HG03060 (cell line): ENCODE measurements around the gene TMIGD2.
"Not testable (repeated sequence)": the region's sequence is repeated elsewhere in the genome, so short reads cannot be mapped to it uniquely, and the experiment has no call there.

Source experiments
- ATAC-seq: cut with Tn5 transposase; IDR thresholded peaks from one replicate; pipeline ENCODE4 v1.9.1; 2021; ENCODE audit warnings: low read depth, moderate number of reproducible peaks; ENCODE audit not compliant: unreplicated experiment

The TMIGD2 gene, protein sequence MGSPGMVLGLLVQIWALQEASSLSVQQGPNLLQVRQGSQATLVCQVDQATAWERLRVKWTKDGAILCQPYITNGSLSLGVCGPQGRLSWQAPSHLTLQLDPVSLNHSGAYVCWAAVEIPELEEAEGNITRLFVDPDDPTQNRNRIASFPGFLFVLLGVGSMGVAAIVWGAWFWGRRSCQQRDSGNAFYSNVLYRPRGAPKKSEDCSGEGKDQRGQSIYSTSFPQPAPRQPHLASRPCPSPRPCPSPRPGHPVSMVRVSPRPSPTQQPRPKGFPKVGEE

DNA sequence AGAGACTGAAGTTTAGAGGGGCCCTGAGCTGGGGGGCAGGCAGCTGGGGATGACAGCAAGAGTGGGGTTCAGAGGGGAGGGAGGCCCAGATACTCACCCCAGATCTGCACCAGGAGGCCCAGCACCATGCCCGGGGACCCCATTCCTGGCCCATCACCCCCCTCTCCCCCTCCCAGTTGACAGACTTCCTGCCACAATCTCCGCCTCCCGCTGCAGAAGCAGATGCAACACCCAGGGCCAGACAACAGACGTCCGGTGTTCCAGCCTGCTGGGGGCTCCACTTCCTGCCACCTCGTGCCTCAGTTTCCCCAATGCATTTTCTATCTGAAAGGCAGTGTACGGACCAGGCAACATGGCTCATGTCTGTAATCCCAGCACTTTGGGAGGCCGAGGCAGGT lies at the start of gene TMIGD2:
TSS of gene TMIGD2 (minus strand) at position 147 of the 398 bp plus-strand sequence. CDS start at position 143, 4 bp downstream.
- ATAC-seq = no peak

DNA sequence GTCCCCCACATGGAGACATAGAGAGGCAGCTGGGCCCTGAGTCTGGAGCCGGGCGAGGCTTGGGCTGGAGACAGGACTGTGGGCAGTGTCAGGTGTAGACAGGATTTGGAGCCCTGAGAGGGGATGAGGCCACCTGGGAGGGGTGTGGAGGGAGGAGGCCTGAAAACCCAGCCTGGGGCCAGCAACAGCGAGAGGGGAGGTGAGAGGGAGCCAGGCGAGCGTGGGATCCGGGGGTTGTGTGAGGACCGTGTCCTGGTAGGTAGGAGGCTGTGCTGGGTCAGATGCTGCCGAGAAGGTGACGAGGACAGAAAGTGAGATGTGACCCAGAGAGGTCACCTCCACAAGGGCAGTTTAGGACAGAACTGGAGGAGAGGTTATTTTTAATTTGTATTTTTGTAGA lies 48.5 kb upstream of the TMIGD2 start:
- no peak for ATAC-seq

DNA sequence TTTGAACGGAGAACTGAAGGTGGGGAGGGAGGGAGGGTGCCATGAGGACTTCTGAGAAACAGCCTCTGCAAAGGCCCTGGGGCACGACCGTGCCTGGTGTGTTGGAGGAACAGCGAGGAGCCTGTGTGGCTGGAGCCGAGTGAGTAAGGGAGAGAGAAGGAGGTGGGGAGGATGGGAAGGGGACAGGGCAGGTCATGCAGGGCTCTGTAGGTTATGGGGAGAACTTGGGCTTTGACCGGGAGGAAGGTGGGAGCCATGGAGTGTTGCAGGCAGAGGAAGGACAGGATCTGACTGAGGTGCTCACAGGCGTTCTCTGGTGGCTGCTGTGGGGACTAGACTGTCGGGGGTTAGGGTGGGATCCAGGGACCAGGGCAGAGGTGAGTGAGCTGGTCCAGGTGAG lies 47.9 kb upstream of the TMIGD2 start:
- ATAC-seq = no peak

DNA sequence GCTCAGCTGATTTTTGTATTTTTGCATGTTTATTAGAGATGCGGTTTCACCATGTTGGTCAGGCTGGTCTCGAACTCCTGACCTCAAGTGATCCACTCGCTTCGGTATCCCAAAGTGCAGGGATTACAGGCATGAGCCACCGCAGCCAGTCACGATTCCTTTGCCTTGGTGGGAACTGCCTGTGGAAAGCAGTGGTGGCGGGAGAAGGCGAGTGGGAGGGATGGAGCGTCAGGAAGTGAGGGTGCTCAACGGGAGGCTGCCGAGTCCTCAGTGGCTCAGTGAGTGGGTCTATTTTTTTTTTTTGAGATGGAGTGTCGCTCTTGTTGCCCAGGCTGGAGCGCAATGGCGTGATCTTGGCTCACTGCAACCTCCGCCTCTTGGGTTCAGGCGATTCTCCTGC lies 47.0 kb upstream of the TMIGD2 start:
- not testable (repeated sequence) for ATAC-seq

DNA sequence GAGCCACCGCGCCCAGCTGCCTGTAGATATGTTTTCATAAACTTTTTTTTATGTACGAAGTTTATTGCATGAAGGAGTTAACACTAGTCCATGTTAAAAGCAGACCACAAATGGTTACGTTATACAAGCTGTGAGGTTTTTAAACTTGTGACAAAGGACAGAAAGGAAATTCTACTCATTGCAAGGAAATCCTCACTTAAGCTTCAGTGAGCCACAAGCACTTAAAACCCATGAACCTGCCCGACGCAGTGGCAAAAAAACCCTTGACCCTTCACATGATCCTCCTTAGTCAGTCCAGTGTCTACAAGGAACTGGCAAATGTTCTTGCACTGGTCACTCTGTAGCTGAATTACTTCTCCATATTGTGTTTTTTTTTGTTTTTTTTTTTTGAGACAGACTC lies 45.3 kb upstream of the TMIGD2 start:
- no peak for ATAC-seq

- ATAC-seq = no peak
Measured at GRCh38 chr19:4346020-4346383, 43.8 kb upstream of the TMIGD2 start.

- ATAC-seq = no peak
Measured at GRCh38 chr19:4345342-4346019, 43.3 kb upstream of the TMIGD2 start.

DNA sequence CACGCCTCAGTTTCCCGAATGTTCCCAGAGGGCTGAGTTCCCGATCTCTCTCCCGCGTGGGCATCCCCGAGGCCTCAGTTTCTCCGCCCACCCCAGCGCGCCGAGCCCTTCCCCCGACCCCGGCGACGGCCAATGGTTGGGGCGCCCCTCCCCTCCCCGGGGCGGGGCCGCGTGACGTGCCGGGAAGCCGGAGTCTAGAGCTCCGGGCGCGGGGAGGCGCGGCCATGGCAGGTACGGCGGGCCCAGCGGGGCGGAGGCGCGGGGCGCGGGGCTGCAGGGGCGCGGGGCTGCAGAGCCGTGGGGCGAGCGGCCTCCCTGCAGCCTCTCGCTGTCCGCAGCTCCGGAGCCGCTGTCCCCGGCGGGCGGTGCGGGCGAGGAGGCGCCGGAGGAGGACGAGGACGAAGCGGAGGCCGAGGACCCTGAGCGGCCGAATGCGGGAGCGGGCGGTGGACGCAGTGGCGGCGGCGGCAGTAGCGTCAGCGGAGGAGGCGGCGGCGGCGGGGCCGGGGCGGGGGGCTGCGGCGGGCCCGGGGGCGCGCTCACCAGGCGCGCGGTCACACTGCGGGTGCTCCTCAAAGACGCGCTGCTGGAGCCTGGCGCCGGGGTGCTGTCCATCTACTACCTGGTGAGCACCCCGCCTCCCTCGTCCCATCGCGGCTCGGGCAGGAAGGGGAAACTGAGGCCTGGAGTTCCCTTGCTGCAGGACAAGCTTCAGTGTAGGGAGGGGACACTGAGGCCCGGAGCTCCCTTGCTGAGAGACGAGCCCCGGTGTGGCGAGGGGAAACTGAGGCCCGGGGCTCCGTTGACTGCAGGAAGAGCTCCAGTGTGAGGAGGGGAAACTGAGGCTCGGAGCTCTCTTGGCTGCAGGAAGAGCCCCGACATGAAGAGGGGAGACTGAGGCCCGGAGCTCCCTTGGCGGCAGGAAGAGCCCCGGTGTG lies 41.5 kb upstream of the TMIGD2 start, which contains the start of gene MPND:
TSS of gene MPND (plus strand) at position 193 of the 938 bp plus-strand sequence. CDS start at position 225, 32 bp downstream.
- no peak for ATAC-seq

- peak; percentile 88 for ATAC-seq
Measured at GRCh38 chr19:4342615-4343369, 40.6 kb upstream of the TMIGD2 start.

GRCh38 chr19:4342314-4342614 lies 40.1 kb upstream of the TMIGD2 start:
- no peak for ATAC-seq

- no peak for ATAC-seq
Measured at GRCh38 chr19:4338441-4339355, 36.5 kb upstream of the TMIGD2 start, which contains the start of gene STAP2. STAP2 (minus strand) TSS chr19:4338827; CDS start chr19:4338753, 74 bp downstream.

- ATAC-seq = no peak
Measured at GRCh38 chr19:4337906-4338440, 35.8 kb upstream of the TMIGD2 start.

DNA sequence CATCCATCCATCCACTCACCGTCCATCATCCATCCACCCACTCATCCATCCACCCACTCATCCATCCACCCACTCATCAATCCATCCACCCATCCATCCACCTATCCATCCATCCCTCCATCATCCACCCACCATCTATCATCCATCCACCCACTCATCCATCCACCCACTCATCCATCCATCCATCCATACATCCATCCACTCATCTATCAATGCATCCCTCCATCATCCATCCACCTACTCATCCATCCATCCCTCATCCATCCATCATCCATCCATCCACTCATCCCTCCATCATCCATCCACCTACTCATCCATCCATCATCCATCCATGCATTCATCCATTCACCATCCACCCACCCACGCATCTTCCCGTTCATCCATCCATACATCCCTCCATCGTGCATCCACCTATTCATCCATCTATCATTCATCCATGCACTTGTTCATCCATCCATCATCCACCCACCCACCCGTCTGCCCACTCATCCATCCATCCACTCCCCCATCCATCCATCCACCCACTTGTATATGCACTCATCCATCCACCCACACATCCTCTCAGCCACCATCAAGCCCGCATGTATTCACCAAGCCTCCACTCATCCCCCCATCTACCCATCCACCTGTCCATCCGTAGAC lies 32.9 kb upstream of the TMIGD2 start:
- ATAC-seq = no peak

DNA sequence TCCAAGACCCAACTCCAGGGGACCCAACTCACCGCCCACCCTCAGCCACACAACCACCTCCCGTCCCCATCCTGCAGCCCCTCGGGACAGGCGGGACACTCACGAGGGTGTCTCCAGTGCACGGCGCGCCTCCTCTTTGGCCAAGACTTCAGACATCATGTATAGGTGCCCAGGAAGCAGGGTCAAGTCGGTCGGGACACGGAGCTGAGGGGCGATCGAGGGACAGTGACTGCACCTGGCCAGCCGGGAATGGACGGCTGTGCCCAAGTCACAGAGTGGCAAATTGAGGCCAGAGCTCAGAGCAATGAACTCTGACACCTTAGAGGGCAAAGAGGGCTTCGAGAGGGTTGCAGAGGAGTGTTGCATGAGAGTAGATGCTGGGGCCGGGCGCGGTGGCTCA lies 27.7 kb upstream of the TMIGD2 start:
- no peak for ATAC-seq

GRCh38 chr19:4328991-4329681 lies 26.9 kb upstream of the TMIGD2 start:
- not testable (repeated sequence) for ATAC-seq

DNA sequence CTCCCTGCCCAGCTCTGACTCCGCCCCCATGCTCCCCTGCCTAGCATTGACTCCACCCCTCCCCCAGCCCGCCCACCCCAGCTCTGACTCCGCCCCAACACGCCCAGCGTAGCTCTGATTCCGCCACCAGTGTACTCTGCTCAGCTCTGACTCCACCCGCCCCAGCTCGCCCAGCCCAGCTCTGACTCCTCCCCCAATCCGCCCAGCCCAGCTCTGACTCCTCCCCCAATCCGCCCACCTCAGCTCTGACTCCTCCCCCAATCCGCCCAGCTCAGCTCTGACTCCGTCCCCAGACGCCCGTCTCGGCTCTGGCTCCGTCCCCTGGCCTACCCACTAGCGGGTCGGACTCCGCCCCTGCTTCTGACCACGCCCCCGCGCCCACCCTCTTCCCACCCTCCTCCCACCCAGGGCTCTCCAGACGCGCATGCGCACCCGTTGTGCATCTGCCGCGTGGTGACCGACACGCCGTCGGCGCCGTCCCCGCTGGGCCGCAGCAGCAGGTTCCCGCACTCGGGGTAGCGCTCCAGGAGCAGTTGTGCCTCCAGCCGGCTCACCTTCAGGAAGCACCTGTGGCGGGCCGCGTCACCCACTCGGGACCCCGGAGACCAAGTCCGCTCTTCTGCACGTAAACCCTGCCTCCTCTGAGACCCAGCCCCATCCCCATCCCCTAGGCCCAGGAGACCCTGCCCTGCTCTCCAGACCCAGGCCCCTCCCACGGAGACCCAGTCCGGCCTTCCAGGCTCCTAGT lies 26.2 kb upstream of the TMIGD2 start:
- peak; percentile 59 for ATAC-seq

GRCh38 chr19:4327877-4328242 lies 25.7 kb upstream of the TMIGD2 start:
- no peak for ATAC-seq
